COLO829 (cell line): Measurements from ENCODE around the gene SLC22A6.
A peak's percentile ranks its signal among the peaks of the same experiment; 100 is the strongest.

ENCODE experiments used
- DNase-seq: peaks from one replicate; pipeline ENCODE4 v3.0.0; 2012; ENCODE audit warnings: low spot score

The SLC22A6 gene, protein sequence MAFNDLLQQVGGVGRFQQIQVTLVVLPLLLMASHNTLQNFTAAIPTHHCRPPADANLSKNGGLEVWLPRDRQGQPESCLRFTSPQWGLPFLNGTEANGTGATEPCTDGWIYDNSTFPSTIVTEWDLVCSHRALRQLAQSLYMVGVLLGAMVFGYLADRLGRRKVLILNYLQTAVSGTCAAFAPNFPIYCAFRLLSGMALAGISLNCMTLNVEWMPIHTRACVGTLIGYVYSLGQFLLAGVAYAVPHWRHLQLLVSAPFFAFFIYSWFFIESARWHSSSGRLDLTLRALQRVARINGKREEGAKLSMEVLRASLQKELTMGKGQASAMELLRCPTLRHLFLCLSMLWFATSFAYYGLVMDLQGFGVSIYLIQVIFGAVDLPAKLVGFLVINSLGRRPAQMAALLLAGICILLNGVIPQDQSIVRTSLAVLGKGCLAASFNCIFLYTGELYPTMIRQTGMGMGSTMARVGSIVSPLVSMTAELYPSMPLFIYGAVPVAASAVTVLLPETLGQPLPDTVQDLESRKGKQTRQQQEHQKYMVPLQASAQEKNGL

DNA sequence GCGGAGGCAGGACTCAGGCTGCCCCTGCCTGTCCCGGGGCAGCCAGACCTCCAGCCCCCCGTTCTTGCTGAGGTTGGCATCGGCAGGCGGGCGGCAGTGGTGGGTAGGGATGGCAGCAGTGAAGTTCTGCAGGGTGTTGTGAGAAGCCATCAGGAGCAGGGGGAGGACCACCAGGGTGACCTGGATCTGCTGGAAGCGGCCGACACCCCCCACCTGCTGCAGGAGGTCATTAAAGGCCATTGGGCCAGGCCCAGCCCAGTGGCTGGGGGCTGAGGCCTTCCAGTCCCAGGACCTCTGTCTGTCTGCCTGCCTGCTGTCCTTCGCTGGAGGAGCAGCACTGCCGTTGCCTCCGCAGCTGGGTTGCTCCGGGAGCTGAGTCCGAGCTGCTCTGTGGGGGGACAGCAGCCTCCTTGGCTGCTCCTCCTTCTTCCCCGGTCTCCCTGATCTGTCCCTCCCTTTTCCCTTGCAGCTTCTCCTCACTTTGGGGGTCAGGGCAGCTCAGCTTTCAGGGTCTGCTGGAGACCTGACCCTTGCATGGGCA is at the start of gene SLC22A6:
TSS of gene SLC22A6 (minus strand) at position 517 of the 541 bp plus-strand sequence. CDS start at position 240, 277 bp downstream.
- DNase-seq, result no peak

DNA sequence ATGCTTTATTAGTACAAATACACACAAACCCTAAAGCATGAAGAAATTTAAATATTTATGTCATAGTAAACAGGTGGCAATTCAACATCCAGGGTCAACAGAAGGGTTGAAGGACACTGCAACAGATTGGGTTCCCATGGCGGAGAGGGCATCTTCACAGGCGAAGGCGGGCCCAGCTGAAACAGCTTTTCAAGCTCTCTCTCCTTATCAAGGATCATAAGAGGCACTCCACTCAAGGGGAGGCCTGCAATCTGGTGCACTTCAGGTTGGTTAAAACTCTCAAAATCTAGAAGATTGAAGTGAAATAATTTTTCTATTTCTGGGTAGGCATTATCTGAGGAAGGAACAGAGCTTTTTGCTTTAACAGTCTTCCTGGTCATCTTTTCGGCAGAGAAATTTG is 47.7 kb upstream of the SLC22A6 start:
- no peak for DNase-seq

DNA sequence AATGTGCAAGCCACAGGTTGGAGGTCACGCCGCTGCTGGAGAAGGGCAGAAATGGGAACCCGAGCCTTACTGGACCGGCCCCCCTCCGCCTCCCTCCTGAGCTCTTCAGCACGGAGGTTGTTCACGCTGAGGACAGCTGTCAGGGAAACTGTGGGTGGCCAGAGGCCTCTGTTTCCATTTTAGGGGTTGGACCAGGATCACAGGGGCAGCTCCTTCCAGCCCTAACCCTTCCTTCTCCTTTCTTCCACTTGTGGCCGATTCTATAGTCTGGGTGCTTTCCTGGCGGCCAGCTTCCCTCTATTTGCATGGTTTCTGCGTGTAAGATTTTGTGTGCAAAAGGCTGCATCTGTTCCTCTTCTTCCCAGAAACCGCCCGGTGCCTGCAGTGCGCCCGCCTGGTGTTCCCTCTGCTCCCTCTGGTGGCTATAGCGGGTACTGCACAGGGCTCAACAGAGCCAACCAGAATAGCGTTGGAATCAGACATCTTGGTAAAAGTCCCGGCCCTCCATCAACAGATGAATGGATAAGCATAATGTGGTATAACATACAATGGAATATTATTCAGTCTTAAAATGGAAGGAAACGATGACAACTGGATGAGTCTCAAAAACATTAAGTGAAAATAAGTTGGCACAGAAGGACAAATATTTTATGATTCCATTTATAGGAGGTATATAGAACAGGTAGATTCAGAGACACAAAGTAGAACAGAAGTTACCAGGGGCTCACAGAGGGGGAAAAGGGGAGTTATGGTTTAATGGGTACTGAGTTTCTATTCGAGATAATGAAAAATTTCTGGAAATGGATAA is 39.3 kb upstream of the SLC22A6 start:
- DNase-seq, result peak; percentile 85

DNA sequence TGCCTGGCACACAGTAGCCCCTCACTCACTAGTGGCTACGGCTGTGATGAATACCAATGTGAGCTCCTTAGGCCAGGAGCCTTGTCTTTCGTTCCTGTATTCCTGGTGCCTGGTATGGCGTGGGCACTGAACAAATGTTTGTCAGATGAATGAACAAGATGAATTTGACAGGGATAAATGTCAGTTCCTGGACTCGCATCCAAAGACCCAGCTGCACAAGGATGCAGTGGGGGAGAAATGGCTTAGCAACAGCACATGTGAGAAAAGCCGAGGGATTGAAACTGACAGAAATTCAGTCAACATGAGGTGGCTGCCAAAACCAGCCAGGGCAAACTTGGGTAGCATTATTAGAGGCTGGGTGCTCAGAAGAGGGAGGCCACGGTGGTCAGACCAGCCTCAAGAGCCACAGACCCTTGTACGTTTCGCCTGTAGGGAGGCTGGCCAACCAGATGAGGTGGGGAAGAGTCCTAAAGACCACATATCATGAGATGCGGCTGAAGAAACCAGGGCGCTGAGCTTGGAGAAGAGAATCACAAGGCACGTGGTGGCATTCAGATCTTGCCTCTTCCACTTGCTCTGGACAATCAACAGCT is 38.6 kb upstream of the SLC22A6 start:
- no peak for DNase-seq

DNA sequence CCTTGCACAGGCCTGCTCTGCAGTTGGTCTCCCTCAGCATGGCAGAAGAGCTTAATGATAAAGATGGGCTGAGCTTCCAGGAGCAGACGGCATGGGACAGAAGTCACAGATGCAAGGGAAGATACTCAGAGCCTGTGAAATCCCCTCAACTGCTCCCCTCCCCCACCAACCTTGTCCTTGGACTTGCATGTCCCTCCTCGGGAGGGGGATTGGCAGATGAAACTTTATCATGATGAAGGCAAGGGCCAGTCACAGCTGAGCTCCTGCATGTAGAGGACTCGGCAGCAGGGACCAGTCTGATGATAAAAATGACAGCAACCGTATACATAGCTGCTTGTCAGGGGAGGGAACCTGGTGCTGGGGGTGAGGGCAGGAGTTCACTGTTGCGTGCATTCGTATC is 37.7 kb upstream of the SLC22A6 start:
- DNase-seq, result no peak

DNA sequence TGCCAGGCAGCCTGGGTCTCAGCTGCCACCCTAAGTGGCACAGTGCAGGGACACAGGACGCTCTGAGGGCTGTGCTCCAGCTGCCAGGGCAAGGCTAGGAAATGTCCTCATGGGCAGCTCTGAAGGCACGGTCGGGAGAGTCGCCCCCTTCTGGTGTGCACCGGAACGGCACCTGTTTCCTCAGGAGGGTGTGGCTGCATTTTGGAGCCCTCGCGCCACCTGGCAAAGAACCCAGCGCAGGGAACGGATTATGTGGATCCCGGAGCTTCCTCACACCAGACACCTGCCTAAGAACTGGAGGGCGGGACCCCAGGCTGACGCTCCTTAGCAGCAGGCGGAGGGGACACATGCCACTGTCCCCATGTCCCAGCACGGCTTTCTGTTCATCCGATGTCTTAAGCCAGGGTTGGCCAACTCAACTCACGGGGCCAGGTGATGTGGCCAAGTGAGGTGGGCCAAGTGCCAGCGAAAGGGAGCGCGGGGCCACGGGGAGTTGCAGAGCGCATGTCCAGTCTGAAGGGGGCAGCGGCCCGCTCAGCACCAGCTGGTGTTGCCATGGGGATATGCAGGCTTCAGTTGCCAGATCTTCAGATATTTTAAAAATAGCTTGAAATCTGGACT is 36.0 kb upstream of the SLC22A6 start:
- no peak for DNase-seq

DNA sequence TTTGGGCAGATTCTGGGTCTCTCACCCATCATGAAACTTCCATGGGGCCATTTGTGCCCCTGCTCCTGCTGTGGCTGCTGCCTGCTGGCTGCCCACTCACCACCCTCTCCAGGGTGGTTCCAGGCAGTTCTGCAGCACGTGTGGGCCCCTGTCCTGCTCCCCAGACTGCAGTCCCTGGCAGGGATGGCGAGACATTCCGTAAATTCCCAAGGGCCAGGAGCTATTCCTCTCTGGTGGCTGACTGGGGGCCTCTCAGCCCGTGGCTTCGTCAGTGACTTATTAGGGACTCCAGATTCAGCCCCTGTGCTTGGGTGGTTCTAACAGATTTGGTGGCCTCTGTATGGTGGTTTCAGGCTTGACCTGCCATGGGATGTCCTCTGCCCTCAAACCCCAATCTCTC is 34.7 kb upstream of the SLC22A6 start:
- DNase-seq, result no peak

DNA sequence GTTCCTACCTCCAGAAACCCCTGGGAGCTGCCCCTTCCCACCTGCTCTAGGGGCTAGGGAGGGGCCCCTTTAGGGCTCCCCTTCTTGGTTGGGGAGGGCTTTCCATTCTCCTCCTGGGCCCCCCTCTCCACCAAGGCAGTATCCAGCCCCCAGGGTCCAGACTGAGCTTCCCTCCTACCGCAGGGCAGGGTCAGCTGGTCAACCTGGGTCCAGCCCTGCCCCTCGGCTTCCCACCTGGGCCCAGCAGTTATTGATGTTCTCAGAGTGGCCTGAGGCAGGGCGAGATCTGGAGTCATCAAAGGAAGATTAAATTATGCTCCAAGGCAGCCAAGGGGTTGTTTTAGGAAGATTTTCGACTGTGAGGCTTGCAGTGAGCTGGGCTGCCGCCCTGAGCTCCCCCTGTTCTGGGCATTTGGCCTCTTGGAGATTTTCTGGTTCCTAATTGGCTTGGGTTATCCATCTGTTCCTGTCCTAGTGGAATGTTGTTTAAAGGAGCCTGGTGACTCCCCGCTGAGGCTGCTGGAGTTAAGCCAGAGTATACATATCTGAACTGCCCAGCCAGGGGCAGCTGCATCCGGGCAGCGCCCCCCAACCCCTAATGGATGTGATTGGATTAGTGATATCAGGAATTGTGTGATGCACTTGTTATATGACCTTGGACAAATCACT is 32.7 kb upstream of the SLC22A6 start:
- DNase-seq, result no peak

DNA sequence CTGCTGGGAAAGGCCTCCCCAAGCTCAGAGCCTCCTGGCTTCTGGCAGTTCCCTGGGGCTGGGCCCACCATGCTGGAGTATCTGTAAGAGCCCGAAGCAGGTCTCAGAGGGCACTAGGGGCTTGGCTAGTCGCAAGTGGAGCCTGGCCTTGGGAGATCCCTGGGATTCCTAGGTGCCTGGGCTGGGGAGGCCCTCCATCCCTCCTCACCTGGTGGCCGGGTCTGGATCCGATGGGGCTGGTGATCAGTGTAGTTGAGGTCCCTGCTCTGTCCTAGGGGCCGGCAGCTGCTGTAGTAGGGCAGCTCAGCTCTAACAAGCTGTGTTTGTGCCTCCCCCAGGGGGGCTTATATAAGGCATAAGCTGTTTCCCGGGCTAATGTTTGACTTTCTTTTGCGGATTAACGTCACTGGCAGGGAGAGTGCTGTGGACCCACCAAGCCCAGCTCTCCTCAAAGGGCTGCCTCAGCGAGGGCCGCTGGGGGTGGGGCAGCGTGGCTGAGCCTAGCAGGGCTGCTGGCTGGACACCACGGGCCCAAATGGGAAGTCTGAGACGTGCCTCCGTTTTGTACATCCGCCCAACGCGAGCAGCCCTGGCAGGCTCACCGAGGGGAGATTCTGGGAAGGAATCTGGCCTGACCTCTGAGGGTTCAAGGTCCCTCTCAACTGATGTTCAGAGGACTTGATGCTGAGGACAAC is 30.9 kb upstream of the SLC22A6 start, which contains the start of gene SLC22A8:
TSS of gene SLC22A8 (minus strand) at position 321 of the 695 bp plus-strand sequence. CDS start 883 bp downstream, outside the sequence.
- DNase-seq, result no peak

DNA sequence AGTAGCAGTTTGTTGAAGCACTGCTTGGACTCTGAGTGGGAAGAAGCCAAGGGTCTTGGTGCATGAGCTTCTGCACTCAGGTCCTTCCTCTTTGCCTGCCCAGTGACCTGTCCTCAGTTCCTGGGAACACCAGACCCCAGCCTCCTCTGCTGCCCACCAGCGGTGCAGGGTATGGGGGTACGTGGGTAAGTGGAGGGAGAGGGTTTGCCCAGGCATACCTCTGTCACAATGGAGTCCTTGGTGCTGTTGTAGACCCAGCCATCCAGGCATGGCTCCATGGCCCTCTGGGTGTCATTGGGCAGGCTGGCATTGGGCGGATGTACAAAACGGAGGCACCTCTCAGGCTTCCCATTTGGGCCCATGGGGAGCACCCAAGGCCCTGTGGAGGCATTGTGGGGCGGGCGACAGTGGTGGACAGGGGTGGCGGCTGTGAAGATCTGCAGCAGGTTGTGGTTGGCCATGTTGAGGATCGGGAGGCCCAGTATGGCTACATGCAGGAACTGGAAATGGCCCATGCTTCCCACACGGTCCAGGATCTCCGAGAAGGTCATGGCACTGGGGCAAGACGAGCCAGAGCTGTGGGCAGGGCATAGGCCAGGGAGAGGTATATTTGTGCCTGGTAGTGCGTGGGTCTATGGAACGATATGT is 29.8 kb upstream of the SLC22A6 start:
- no peak for DNase-seq

DNA sequence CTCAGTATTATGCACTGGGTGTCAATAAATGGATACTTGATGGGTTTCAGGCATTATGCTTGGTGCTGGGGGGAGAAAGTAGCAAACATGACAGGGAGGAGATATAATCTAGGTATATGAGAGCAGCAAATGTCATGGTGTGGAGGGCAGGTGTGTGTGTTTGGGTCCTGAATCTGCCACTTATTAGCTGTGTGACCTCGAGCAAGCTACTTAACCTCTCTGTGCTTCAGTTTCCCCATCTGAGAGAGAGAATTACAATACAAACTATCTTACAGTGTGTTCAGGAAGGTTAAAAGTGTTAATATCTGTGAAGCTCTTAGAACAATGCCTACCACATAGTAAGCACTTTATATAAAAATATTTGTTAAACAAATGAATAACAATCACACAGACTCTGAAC is 28.1 kb upstream of the SLC22A6 start:
- no peak for DNase-seq

DNA sequence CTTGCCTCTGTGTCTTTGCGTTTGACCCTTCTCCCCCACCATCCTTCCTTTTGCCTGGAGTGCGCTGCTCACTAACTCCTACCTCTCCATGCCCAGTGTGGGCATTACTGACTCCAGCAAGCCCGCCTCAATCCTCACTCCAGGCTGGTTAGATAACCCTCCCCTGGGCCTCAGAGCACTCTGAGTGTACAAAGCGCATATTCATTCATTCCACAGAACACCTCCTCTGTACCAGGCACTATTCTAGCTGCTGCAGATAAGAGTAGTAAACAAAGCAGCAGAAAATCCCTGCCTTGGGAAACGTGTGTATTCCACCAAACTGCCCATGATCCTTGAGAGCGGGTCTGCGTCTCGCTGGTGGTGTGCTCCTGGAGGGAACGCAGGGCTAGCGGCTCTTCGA is 27.7 kb upstream of the SLC22A6 start:
- DNase-seq, result peak; percentile 20

DNA sequence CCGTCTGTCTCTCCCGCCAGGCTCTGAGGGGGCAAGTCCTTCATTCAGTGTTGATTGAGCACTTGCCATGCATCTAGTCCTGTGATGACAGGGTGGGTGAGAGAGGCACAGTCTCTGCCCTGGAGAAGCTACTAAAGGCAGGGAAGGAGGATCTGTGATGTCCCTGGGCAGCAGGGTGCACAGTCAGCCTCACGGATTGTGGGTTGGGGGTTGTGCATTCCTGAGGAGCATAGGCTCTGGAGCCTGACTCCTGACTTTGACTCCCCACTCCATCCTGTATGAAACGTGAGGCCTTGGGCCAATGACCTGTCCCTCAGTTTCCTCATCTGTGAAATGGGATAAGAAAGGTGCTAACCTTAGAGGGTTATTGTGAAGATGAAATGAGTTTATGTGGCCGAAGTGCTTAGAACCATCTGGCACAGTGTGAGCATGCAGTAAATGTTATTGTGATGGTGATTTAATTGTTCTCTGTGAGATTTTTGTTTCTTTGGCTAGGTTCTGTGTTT is 26.2 kb upstream of the SLC22A6 start:
- no peak for DNase-seq

DNA sequence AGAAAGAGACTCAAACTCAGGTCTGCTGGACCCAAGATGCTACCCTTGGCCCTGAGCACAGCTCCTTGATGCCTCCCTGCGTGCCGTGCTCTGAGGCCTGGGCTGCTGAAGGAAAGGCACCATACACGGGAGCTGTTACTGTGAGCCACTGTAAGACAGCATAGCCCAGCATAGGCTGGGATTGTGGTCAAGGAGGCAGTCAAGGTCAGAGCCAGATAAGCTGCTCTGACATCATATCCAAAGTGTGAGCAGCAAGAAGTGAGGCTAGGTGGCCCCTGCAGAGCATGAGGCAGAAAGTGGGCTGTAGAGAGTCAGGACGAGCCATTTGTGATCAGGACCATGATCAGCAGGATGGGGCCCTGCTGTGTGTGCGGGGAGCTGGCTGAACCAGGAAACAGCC is 23.2 kb upstream of the SLC22A6 start:
- no peak for DNase-seq

DNA sequence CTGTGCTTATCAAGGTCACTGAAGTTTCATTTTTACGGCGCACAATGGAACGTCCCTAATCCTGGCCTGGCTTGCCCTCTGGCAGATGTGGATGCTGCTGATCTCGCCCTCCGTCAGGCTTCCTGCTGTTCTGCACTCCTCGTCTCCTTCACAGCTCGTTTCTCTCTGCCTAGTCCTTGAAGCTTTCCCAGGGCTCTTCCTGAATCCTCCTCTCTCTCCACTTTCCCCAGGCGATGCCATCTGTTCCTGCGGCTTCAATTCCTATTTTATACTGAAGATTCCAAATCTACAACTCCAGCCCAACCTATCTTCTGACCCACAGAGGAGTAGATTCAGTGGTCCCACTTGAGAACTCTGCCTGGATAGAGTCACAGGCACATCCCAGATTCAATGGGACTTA is 16.7 kb upstream of the SLC22A6 start:
- DNase-seq, result no peak

DNA sequence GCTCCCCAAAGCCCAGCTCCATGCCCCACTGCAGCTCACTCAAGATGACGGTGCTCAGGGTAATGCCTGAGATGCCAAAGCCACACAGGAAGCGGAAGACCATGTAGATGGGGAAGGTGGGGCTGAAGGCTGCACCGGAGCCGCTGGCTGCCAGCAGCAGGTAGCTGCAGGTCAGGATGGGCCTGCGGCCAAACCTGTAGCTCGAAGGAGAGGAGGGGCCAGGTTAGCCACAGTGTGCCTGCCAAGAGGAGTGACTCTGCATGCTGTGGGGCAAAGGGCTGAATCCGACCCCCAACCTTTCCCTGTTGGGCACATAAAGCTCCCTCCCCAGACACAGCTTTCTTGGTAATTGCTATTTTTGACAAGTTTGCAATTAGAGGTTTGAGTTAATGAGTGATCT is 14.9 kb upstream of the SLC22A6 start:
- no peak for DNase-seq

DNA sequence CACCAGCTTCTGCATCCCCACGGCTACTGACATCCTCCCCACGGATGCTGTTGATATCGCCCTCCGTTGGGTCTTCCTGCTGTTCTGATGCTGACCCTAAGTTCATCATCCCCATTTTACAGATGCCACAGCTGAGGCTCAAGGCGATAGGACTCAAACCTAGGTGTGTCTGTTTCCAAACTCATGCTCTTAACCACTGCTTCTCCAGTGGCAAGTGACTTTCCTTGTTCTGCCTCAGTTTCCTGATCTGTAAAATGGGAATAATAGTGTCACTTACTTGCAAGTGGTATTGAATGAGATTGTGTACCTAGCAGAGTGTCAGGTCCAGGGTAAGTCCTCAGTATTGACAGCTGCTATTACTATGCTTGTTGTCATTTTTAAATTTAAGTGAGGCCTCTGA is 14.4 kb upstream of the SLC22A6 start:
- DNase-seq, result no peak

DNA sequence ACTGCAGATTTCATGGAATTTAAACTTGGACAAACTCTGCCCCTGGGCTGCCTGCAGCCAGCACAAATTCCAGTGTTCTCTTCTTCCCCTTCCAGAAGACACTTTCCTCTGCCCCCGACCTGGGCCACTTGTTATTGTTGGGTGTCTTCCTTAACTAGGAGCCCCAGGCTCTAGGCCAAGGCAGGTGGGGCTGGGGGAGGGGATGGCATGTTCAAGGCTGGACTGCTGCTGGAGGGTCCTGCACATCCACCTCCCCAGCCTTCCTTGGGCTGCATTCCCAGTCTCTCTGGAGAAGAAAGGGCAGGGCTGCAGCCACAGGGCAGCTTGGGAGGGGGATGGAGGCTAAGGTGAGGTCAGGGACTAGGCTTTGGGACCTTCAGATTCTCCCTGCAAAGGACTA is 11.5 kb upstream of the SLC22A6 start:
- DNase-seq, result no peak

DNA sequence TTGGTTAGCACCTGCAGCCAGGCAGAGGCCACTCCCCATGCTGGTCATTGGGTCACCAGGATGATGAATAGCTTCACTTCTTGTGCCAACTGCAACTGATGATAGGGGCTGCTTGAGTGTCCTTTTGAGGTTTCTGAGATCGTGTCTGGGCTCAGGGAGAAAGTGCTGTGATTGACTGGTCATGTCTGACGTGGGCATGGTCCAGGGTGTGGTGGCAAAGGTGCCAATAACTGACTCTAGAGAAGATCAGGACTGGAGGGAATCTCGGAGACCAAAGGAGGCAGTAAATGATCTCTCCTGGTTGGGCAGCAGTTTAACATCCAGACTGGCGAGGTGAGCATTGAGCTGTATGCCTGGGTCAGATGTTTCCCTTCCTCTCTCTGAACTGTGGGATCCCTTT is 10.0 kb upstream of the SLC22A6 start:
- no peak for DNase-seq

DNA sequence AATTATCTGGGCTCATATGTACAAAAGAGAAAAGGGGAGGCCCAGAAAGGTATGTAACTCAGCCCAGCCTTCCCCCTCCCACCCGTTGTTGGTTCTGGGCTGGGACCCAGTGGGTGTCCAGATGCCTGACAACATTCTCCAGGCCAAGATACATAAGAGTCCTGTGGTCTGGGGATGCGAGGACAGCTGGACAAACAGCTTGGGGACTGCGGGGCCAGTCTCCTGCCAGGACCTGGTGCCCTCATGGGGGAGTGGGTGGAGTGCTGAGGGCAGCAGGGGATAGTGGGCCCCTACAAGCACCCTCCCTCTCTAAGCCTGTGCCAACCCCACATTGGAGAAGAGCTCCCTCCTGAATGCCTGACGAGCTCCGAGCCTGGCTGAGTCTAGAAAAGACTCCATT is 3.5 kb upstream of the SLC22A6 start:
- no peak for DNase-seq
